GM12892 (cell line): ENCODE data around the gene CCT5.
"Not testable (repeated sequence)": the region's sequence is repeated elsewhere in the genome, so short reads cannot be mapped to it uniquely, and the experiment has no call there.

Experiments
- DNase-seq: peaks from one replicate; pipeline ENCODE4 v3.0.0; 2011; ENCODE audit not compliant: insufficient read length
- FAIRE-seq: peaks from 2 replicates; lab custom pipeline; 2011; peaks lifted over from hg19 to GRCh38; lab: Jason Lieb, UNC
- POLR2A ChIP-seq: IDR thresholded peaks from 2 replicates; pipeline ENCODE4 v1.6.1; 2011; ENCODE audit warnings: low read depth, low read length, control low read depth
- POLR2AphosphoS5 ChIP-seq: IDR thresholded peaks from 2 replicates; pipeline ENCODE4 v1.6.1; 2011; ENCODE audit warnings: low read depth, low read length, control low read depth
- TAF1 ChIP-seq: IDR thresholded peaks from 2 replicates; pipeline ENCODE4 v1.6.1; 2011; ENCODE audit warnings: low read depth, mild to moderate bottlenecking, control low read depth, low read length, borderline replicate concordance

The CCT5 gene

GRCh38 chr5:10310066-10310779 lies 60.1 kb downstream of the CCT5 start:
- FAIRE-seq (no peak), DNase-seq (no peak)
- no peak for TF ChIP-seq TAF1
- TF ChIP-seq POLR2AphosphoS5 = no peak
- no peak for TF ChIP-seq POLR2A

DNA sequence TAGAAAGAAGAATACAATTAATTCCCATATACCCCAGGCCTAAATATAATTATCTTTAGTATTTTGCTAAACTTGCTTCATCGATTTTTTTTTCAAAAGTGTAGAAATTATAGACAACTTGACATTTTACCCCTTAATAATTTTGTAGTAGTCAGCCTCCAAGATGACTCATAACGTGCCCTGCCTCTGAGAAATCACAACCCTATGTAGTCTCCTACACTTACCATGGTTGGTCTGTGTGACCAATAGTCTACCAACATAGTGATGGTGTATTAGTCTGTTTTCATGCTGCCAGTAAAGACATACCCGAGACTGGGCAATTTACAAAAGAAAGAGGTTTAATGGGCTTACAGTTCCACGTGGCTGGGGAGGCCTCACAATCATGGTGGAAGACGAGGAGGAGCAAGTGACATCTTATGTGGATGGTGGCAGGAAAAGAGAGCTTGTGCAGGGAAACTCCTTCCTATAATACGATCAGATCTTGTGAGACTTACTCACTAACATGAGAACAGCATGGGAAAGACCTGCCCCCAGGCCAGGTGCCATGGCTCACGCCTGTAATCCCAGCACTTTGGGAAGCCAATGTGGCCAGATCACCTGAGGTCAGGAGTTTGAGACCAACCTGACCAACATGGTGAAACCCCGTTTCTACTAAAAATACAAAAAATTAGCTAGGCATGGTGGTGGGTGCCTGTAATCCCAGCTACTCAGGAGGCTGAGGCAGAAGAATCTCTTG lies 60.9 kb downstream of the CCT5 start:
- not testable (repeated sequence) for FAIRE-seq, DNase-seq

DNA sequence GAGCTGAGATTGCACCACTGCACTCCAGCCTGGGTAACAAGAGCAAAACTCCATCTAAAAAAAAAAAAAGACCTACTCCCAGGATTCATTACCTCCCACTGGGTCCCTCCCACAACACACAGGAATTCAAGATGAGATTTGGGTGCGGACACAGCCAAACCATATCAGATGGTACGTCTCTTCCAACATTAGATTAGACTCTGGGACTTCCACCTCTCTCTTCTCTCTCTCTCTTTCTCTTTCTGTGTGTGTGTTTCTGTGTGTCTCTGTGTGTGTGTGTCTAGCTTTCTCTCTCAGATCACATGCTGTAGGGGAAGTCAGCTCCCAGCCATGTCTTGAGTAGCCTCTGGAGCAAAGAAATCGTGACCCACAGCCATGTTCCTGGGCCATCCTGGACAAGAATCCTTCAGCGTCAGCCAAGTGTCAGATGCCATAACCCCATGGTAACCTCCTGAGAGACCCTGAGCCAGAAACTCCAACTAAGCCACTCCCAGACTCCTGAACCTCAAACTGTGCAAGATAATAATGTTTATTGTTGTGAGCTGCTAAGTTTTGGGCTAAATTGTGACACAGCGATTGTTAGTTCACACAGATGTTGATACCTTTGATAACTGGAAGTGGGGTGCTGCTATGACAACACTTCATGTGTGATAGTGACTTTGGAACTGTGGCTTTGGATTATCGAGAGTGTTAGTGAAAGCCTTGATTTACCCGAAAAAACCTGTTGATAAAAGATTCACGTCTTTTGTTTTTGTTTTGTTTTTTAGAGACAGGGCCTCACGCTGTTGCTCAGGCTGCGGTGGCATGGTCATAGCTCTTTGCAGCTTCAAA lies 61.7 kb downstream of the CCT5 start:
- FAIRE-seq (no peak), DNase-seq (no peak)
- TF ChIP-seq POLR2A (no peak), TAF1 (no peak), POLR2AphosphoS5 (no peak)

DNA sequence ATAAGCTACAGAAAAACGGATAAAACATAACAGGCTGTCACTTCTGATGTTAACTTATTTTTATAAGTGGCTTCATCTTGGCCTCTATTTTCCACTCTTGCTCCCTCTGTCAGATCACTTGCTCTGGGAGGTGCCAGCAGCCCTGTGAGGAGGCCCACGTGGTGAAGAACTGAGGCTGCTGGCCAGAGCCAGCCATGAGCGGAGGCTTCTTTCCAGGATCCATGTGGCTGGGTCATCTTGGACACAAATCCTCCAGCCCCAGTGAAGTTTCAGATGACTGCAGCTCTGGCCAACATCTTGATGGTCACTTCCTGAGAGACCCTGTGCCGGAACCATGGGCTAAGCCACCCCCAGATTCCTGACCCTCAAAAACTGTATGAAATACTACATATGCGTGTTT lies 65.1 kb downstream of the CCT5 start:
- TF ChIP-seq POLR2AphosphoS5 (no peak), TAF1 (no peak), POLR2A (no peak)
- DNase-seq = no peak
- FAIRE-seq = no peak
